ENCODE data around the gene RNF103. TPM values are rescaled to one million over a fixed set of nuclear protein-coding genes. Genes with fewer than 3 reads are reported as not detected.
"Not testable (repeated sequence)": the region's sequence is repeated elsewhere in the genome, so short reads cannot be mapped to it uniquely, and the experiment has no call there.

RNF103 gene
- total RNA-seq, 1 experiment from 2014 or later = 17.8 TPM

- no peak for DNase-seq (ENCODE audit: extremely low read depth, low read depth)
These were observed 1.4 kb upstream of the RNF103 start for GRCh38 chr2:86625096-86625495.

DNA sequence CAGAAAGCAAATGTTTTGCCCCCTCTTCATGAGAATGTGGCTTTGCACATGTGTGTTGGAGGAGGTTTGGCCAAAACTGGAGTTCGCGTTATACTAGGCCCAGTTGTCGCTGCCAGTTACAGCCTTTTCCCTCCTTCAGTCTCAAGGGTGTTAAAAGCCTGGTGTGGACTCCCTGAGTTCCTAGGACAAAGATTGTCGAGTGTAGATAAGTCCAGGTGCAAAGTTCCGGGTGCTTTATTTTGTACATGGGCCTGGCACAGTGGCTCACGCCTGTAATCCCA, 542 bp upstream of the RNF103 start:
- no peak for DNase-seq (ENCODE audit: extremely low read depth, low read depth)

- no peak for DNase-seq (ENCODE audit: extremely low read depth, low read depth)
These were observed 597 bp downstream of the RNF103 start for GRCh38 chr2:86623043-86623493.

DNA sequence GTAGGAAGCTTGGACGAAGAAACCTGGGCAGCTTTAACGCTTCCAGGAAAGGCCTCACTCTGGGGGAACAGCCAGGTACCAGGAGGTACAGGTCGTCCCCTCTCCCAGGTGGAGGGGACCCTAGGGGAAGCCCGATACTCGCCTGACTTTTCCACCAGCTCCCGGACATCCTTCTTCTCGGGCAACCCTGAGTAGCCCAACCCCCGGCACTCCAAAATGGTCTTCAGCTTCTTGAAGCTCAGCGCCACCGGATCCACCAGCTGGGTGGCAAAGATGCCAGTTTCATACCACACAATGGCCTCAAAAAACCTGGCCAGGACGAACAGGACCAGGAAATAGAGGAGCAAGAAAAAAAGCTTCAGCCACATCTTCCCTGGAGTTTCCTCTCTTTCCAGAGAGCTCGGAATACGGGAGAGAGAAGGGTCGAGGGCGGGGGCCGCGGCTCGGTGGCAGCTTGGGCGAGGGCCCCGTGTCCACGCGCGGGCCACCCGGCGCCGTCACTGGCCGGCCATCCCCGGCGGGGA, 1.1 kb downstream of the RNF103 start:
- no peak for DNase-seq (ENCODE audit: extremely low read depth, low read depth)

DNA sequence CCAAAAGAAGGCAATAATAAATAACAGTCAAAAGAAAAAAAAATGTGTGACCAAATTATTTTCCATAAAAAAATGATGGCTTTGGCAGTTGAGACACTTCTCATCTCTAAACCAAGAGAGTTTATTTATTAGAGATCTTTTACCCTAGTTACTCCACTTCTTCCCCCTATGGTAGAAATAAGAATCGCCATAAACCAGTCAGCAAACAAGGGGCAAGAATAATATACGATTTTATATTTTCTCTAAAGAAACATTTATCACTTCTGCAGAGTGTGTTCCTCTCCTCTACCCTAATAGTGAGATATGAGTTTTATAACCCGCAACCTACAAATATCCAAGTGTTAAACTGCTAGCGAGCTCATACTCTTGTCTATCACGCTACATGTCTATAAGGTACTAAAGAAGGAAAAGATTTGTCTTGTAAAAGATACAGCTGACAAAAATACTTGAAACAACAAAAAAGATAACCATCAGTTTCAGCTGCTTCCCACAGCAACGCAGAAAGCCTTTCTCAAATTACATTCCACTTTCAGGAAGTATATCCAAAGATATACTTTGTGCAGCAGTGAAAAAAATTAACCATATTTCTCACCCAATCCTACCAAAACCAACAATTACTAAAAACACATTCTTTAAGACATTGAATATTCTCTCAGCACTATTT, 2.3 kb downstream of the RNF103 start:
- DNase-seq (ENCODE audit: extremely low read depth, low read depth) = no peak

GRCh38 chr2:86617738-86618137, 5.9 kb downstream of the RNF103 start:
- no peak for DNase-seq (ENCODE audit: extremely low read depth, low read depth)

- no peak for DNase-seq (ENCODE audit: extremely low read depth, low read depth)
These were observed 6.5 kb downstream of the RNF103 start for GRCh38 chr2:86617153-86617552.

DNA sequence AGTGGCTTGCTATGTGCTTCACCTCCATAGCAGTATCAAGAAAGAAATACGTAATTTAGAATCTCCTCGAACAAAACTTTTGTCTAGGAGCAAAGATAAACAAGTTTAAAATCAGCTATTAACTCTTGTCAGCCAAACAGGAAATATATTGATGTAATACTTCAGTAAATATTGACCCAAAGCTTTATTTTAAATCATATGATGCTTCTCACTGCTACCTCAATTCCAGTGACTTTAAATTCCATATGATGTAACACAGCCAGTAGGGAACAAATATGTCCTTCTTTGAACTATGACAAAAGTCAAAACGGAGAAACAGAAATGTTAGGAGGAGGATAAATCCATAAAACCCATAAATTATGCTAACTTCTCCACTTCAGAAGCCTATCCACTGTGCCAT, 7.2 kb downstream of the RNF103 start:
- DNase-seq (ENCODE audit: extremely low read depth, low read depth) = no peak

GRCh38 chr2:86615596-86615995, 8.1 kb downstream of the RNF103 start:
- no peak for DNase-seq (ENCODE audit: extremely low read depth, low read depth)

DNA sequence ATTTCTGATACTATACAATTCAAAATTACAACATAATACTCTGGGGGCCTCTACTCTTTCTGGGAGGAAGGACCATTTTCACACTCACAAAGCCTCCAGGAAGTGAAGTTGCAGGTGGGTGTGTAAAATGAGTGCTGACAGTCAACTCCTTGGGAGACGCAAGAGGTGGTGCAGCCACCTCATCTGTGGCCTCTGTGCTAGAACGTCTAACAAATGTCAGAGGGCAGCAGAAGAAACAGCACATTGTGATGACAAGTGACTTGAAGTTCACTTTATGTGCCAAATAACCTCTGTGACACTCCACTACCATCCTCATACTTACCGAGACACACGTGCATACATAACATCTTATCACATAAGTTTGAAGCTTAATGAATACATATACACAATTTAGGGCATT, 10.2 kb downstream of the RNF103 start:
- no peak for DNase-seq (ENCODE audit: extremely low read depth, low read depth)

DNA sequence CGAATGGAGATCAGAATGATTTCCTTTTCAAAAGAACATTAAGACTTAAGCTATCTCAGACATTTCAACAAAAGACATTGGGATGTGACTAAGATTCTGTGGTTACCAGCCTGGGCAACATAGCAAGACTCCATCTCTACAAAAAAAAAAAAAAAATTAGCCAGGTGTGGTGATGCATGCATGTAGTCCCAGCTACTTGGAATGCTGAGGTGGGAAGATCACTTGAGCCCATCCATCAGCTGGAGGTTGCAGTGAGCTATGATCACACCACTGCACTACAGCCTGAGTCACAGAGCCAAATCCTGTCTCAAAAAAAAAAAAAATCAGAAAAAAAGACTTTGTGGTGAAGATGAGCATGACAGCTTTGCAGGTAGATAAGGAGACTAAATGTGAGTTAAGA, 12.8 kb downstream of the RNF103 start:
- DNase-seq (ENCODE audit: extremely low read depth, low read depth) = no peak

DNA sequence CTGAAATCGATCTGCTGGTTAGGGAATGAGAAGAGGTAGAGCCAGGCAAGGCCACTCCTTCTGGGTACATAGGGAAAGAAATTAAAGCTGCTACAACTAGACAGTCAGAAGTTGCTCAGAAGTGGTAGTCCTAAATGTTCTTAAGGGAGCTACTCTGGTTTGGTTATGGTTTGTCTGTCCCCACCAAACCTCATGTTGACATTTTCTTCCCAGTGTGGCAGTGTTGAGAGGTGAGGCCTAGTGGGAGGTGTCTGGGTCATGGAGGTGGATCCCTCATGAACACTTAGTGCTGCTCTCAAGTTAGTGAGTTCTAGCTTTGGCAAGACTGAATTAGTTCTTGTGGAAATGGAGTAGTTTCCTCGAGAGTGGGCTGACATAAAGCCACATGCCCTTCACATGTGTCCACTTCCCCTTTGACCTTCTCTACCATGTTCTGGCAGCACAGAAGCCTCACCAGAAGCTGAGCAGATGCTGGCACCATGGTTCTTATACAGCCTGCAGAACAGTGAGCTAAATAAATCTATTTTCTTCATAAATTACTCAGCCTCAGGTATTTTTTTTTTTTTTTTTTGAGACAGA, 14.7 kb downstream of the RNF103 start:
- no peak for DNase-seq (ENCODE audit: extremely low read depth, low read depth)

- DNase-seq (ENCODE audit: extremely low read depth, low read depth) = no peak
These were observed 19.8 kb downstream of the RNF103 start for GRCh38 chr2:86603905-86604304.

- DNase-seq (ENCODE audit: extremely low read depth, low read depth) = no peak
These were observed 24.7 kb downstream of the RNF103 start for GRCh38 chr2:86598966-86599365.

DNA sequence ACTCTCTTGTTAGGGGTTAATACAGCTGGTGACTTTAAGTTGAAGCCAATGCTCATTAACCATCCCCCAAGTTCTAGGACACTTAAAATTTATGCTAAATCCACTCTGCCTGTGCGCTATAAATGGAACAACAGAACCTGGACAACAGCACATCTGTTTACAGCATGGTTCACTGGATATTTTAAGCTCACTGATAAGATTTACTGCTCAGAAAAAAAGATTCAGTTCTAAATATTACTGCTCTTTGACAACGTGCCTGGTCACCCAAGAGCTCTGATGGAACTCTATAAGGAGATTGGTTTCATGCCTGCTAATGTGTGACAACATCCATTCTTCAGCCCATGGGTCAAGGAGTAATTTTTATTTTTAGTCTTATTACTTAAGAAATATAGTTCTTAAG, 27.5 kb downstream of the RNF103 start:
- DNase-seq (ENCODE audit: extremely low read depth, low read depth) = no peak

- no peak for DNase-seq (ENCODE audit: extremely low read depth, low read depth)
These were observed 30.4 kb downstream of the RNF103 start for GRCh38 chr2:86593266-86593665.

DNA sequence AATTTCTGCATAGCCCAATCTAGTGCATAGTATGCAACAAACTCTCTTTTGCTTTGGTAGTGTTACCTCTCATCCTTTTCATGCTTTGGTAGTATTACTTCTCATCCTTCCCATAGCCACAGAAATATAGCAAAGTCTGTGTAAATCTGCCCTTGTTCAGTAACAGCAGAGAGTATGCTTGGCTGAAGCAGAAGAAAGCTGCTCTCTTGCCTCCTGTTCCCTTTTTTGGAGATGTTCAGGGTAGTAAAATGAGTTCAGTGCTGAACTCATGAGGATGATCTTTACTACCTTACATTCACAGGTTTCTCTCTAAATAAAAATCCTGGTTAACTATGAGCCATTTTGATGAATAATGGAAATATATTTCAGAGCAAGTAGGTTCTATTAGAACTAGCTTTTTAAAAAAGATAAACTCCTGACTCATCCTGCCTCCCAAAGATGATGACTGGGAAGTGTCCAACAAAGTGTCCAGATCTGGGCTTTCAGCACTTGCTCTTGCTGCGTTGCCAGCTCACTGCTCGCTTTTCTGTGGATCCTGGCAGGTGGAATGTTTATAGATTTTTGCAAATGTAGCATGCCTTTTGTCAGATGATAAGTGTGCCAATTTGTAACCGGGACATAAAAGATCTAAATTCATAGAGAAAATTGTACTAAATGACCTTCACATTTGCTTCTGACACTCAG, 31.0 kb downstream of the RNF103 start:
- DNase-seq (ENCODE audit: extremely low read depth, low read depth) = no peak

DNA sequence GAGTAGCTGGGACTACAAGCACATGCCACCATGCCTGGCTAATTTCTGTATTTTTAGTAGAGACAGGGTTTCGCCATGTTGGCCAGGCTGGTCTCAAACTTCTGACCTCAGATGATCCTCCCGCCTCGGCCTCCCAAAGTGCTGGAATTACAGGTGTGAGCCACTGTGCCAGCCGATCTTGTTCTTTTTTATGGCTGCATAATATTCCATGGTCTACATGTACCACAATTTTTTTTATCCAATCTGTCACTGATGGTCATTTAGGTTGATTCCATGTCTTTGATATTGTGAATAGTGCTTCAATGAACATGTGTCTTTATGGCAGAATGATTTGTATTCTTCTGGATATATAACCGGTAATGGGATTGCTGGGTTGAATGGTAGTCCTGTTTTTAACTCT, 34.0 kb downstream of the RNF103 start:
- not testable (repeated sequence) for DNase-seq (ENCODE audit: extremely low read depth, low read depth)

GRCh38 chr2:86584151-86584913, 39.3 kb downstream of the RNF103 start:
- DNase-seq (ENCODE audit: extremely low read depth, low read depth) = no peak

- no peak for DNase-seq (ENCODE audit: extremely low read depth, low read depth)
These were observed 43.1 kb downstream of the RNF103 start for GRCh38 chr2:86580560-86580959.

DNA sequence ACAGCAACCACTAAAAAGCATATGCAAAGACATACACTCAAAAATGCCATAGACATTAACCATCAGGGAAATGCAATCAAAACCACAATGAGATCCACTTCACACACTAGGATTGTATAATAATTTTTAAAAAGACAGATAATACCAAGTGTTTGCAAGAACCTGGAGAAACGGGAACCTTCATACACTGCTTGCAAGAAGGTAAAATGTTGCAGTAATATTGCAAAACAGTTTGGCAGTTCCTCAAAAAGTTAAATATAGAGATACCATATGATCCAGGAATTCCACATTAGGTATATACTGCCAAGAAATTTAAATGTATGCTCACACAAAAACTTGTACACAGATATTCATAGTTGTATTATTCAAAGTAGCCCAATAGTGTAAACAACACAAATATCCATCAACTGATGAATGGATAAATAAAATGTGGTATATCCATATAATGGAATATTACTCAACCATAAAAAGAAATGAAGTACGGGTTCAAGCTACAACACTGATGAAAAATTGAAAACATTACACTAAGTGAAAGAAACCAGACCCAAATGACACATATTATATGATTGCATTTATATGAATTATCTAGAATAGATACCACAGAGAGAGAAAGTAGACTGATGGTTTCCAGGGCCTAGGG, 45.7 kb downstream of the RNF103 start:
- no peak for DNase-seq (ENCODE audit: extremely low read depth, low read depth)
